Measurements from ENCODE around the gene AMN. TPM values are rescaled to one million over a fixed set of nuclear protein-coding genes. Genes with fewer than 3 reads are reported as not detected.
"Not testable (repeated sequence)": the region's sequence is repeated elsewhere in the genome, so short reads cannot be mapped to it uniquely, and the experiment has no call there.

The AMN gene
- total RNA-seq: 0.21 and 0.48 TPM in 2 replicates
- polyA plus RNA-seq: 1.3 and 2.5 TPM in 2 replicates

DNA sequence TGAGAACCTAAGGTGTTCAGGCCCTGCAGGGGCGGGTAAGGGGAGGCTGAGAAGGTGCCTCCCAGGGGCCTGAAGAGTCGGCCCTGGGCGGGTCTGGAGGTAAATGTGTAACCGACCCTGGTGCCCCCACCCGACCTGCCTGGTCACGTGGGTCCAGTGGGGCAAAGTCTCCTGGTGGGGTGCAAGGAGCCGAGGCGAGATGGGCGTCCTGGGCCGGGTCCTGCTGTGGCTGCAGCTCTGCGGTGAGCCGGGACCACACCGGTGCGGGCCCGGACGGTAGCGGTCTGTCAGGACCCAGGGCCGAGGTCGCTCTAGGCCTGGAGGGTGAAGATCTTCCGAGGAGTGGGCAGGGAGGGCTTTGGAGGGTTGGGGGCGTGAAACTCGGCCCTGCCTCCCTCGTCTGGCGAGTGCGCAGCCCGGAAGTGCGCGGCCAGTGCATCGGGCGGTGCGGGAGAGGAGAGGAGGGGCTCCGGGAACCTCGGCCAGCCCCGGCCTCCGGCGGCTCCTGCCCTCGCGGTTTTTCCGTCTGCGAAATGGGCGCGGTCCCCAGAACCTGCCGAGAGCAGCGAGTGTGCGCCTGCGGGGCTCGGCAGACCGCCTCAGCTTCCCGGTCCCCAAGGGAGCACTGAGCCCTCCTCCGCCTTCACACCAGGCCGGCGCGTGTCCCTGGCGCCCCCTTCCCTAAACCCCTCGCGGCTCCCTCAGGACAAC is at the start of gene AMN:
Gene AMN (plus strand): TSS at position 174 of the 711 bp plus-strand sequence. CDS start 26 bp downstream, at position 200.
- DNase-seq (ENCODE audit: low read depth in 1 of 2, low spot score in 1 of 2): peak in 1 of 2 donors; percentile 21

DNA sequence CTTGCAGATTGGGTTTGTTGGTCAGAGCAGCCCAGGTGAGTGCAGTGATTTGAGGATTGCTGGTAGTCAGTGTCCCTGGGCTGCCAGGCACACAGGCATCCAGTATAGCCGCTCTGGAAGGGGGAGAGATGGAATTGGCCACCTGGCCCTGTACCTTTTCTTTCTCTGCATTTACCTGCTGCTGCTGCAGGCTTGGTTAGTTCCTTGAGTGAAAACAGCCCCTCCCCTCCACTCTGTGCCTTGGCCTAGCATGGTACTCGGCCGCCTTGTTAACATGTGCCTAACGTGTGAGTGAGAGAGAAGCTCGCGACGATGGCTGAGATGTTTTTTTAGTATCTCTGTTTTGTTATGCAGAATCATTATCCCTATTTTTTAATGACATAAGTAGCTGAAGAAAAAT is 49.3 kb upstream of the AMN start:
- Histone ChIP-seq H3K4me1 (ENCODE audit: low read depth) (peaks cover 8% of the 10 kb centered on the region), H3K27me3 (no peaks in the 10 kb centered on the region), H3K27ac (no peak overlapping the region), H3K4me3 (no peak overlapping the region), H3K9me3 (ENCODE audit: low read depth) (no peaks in the 10 kb centered on the region), H3K36me3 (peaks cover 13% of the 10 kb centered on the region)
- no peak for DNase-seq (ENCODE audit: low read depth in 1 of 2, low spot score in 1 of 2)
- TF ChIP-seq, protein P1, sequence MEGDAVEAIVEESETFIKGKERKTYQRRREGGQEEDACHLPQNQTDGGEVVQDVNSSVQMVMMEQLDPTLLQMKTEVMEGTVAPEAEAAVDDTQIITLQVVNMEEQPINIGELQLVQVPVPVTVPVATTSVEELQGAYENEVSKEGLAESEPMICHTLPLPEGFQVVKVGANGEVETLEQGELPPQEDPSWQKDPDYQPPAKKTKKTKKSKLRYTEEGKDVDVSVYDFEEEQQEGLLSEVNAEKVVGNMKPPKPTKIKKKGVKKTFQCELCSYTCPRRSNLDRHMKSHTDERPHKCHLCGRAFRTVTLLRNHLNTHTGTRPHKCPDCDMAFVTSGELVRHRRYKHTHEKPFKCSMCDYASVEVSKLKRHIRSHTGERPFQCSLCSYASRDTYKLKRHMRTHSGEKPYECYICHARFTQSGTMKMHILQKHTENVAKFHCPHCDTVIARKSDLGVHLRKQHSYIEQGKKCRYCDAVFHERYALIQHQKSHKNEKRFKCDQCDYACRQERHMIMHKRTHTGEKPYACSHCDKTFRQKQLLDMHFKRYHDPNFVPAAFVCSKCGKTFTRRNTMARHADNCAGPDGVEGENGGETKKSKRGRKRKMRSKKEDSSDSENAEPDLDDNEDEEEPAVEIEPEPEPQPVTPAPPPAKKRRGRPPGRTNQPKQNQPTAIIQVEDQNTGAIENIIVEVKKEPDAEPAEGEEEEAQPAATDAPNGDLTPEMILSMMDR (IDR thresholded peaks at IDR 0.05; ENCODE audit: low read depth, low read length): no peak

More for the DNA sequence above, at the start of gene AMN:
- Histone ChIP-seq H3K4me3 (no peak within 1 kb of the TSS), H3K36me3 (no peaks in the 10 kb centered on the region), H3K27me3 (peaks cover 71% of the 10 kb centered on the region), H3K9me3 (ENCODE audit: low read depth) (no peaks in the 10 kb centered on the region), H3K4me1 (ENCODE audit: low read depth) (no peaks in the 10 kb centered on the region), H3K27ac (no peak within 1 kb of the TSS)
- TF ChIP-seq, protein P1 (IDR thresholded peaks at IDR 0.05; ENCODE audit: low read depth, low read length): no peak

DNA sequence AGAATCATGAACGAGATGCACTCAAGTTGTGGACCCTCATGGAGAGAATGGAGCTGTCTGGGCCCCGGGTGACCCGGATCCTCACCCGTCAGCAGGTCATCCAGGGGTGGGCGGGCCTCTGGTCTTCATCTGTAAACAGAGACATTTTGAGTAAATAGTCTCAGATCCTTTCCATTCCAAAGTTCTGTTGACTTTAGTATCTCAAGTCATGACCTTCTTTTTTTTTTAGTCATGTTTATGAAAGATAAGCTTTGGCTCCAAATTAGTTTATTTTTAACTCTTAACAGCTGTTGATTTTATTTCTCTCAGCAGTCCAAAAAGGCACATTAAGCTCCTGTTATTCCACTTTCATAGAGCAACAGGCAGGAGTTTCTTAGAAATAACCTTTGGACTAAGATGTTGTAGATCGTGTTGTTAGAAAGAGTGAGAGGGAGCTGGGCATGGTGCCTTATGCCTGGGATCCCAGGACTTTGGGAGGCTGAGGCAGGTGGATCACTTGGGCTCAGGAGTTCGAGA is 48.9 kb upstream of the AMN start:
- H3K4me3 ChIP-seq: no peak overlapping the region
- H3K36me3 ChIP-seq: peaks cover 13% of the 10 kb centered on the region
- H3K27me3 ChIP-seq: no peaks in the 10 kb centered on the region
- no peaks in the 10 kb centered on the region for H3K9me3 ChIP-seq (ENCODE audit: low read depth)
- peaks cover 8% of the 10 kb centered on the region for H3K4me1 ChIP-seq (ENCODE audit: low read depth)
- no peak for DNase-seq (ENCODE audit: low read depth in 1 of 2, low spot score in 1 of 2)
- TF ChIP-seq, protein P1 (IDR thresholded peaks at IDR 0.05; ENCODE audit: low read depth, low read length): no peak
- H3K27ac ChIP-seq: no peak overlapping the region

DNA sequence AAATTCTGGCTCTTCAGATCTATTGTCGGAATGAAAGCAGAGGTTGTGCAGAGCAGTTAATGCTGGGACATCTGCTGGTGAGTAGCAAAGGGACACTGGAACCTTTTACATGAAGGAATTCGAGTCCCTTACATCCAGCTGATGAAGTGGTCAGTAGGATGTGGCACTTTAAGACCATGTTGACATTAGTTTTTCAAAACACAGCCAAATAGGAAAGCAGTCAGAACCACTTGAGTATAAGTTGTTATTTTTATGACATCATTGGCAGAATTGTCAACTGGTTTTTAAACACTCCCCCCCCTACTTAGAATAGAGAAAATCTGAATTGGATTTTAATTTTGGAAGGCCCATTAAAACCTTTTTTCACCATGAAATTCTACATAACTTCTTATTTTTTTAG is 46.8 kb upstream of the AMN start:
- no peak for DNase-seq (ENCODE audit: low read depth in 1 of 2, low spot score in 1 of 2)

DNA sequence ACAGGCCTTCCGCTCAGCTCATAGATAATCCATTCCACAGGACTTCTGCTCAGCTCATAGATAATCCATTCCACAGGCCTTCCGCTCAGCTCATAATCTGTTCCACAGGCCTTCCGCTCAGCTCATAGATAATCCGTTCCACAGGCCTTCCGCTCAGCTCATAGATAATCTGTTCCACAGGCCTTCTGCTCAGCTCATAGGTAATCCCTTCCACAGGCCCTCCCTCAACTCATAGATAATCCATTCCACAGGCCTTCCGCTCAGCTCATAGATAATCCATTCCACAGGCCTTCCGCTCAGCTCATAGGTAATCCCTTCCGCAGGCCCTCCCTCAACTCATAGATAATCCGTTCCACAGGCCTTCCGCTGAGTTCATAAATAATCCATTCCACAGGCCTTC is 45.0 kb upstream of the AMN start:
- not testable (repeated sequence) for H3K9me3 ChIP-seq (ENCODE audit: low read depth); H3K4me1 ChIP-seq (ENCODE audit: low read depth); H3K27me3 ChIP-seq; H3K4me3 ChIP-seq; DNase-seq (ENCODE audit: low read depth in 1 of 2, low spot score in 1 of 2); H3K27ac ChIP-seq
- peaks cover 13% of the 10 kb centered on the region for H3K36me3 ChIP-seq

More for the DNA sequence above, 46.8 kb upstream of the AMN start:
- no peaks in the 10 kb centered on the region for H3K9me3 ChIP-seq (ENCODE audit: low read depth)
- H3K36me3 ChIP-seq: peaks cover 13% of the 10 kb centered on the region
- no peaks in the 10 kb centered on the region for H3K27me3 ChIP-seq
- peaks cover 8% of the 10 kb centered on the region for H3K4me1 ChIP-seq (ENCODE audit: low read depth)
- no peak overlapping the region for H3K27ac ChIP-seq
- TF ChIP-seq, protein P1 (IDR thresholded peaks at IDR 0.05; ENCODE audit: low read depth, low read length): no peak
- H3K4me3 ChIP-seq: no peak overlapping the region
